Astrocyte (in vitro differentiated cells and primary cell): ENCODE measurements around the gene DENND11. TPM values are rescaled to one million over a fixed set of nuclear protein-coding genes. Genes with fewer than 3 reads are reported as not detected.

ENCODE experiments used
- DNase-seq: peaks from one replicate; pipeline ENCODE4 v3.0.0-alpha.2; 2010; ENCODE audit warnings: low read depth
- FAIRE-seq: peaks from 2 replicates; lab custom pipeline; 2011; peaks lifted over from hg19 to GRCh38; lab: Jason Lieb, UNC
- H2AFZ ChIP-seq: 2 replicates; pipeline ENCODE4 v1.6.0; 2012; ENCODE audit warnings: low read depth, low read length, inconsistent platforms
- H3K27ac ChIP-seq: 2 replicates; pipeline ENCODE4 v1.5.1; 2011; ENCODE audit warnings: low read depth, low read length, inconsistent platforms
- H3K27me3 ChIP-seq: 2 replicates; pipeline ENCODE4 v1.6.0; 2011; ENCODE audit warnings: low read length, inconsistent platforms; ENCODE audit not compliant: insufficient read depth
- H3K36me3 ChIP-seq: 2 replicates; pipeline ENCODE4 v1.5.1; 2011; ENCODE audit warnings: low read length, inconsistent platforms; ENCODE audit not compliant: insufficient read depth
- H3K4me1 ChIP-seq: 2 replicates; pipeline ENCODE4 v1.5.1; 2011; ENCODE audit warnings: low read length, inconsistent platforms; ENCODE audit not compliant: insufficient read depth
- H3K4me2 ChIP-seq: 2 replicates; pipeline ENCODE4 v1.6.0; 2012; ENCODE audit warnings: low read length, inconsistent platforms
- H3K4me3 ChIP-seq: 2 replicates; pipeline ENCODE4 v1.5.1; 2011; ENCODE audit warnings: low read depth, mild to moderate bottlenecking, low read length, inconsistent platforms; ENCODE audit not compliant: insufficient read depth
- H3K79me2 ChIP-seq: 2 replicates; pipeline ENCODE4 v1.6.0; 2012; ENCODE audit warnings: mild to moderate bottlenecking, low read length, inconsistent platforms; ENCODE audit not compliant: insufficient read depth
- H3K9ac ChIP-seq: 2 replicates; pipeline ENCODE4 v1.6.0; 2012; ENCODE audit warnings: mild to moderate bottlenecking, low read length, inconsistent platforms
- H3K9me3 ChIP-seq: 2 replicates; pipeline ENCODE4 v1.5.1; 2012; ENCODE audit warnings: low read depth, mild to moderate bottlenecking, low read length, inconsistent platforms; ENCODE audit not compliant: insufficient read depth
- H4K20me1 ChIP-seq: 2 replicates; pipeline ENCODE4 v1.6.0; 2012; ENCODE audit warnings: low read length, inconsistent platforms; ENCODE audit not compliant: insufficient read depth
- H3K27ac Mint-ChIP-seq: one replicate; pipeline ENCODE4 v1.8.0; 2021; ENCODE audit warnings: mild to moderate bottlenecking, mixed read lengths; ENCODE audit not compliant: unreplicated experiment
- H3K27me3 Mint-ChIP-seq: one replicate; pipeline ENCODE4 v1.8.0; 2021; ENCODE audit warnings: low read depth, mixed read lengths; ENCODE audit not compliant: unreplicated experiment
- H3K36me3 Mint-ChIP-seq: one replicate; pipeline ENCODE4 v1.8.0; 2021; ENCODE audit warnings: low read depth, mixed read lengths; ENCODE audit not compliant: unreplicated experiment
- H3K4me1 Mint-ChIP-seq: one replicate; pipeline ENCODE4 v1.8.0; 2021; ENCODE audit warnings: low read depth, mixed read lengths; ENCODE audit not compliant: unreplicated experiment
- H3K4me3 Mint-ChIP-seq: one replicate; pipeline ENCODE4 v1.8.0; 2021; ENCODE audit warnings: mild to moderate bottlenecking, moderate library complexity, mixed read lengths; ENCODE audit not compliant: unreplicated experiment
- H3K9me3 Mint-ChIP-seq: one replicate; pipeline ENCODE4 v1.8.0; 2021; ENCODE audit warnings: mild to moderate bottlenecking, mixed read lengths; ENCODE audit not compliant: unreplicated experiment
- EZH2 ChIP-seq: IDR thresholded peaks from 2 replicates; pipeline ENCODE4 v1.6.1; 2012; ENCODE audit warnings: mild to moderate bottlenecking, low read length, inconsistent platforms; ENCODE audit not compliant: insufficient read depth
- total RNA-seq: library from RNA; stranded (reverse); gene quantifications from 2 replicates; pipeline ENCODE4 v1.2.1, GENCODE V29; 2021
- TF ChIP-seq, protein P1 (sequence below): IDR thresholded peaks from 2 replicates; pipeline ENCODE4 v1.5.1; 2011; ENCODE audit warnings: low read depth, mild to moderate bottlenecking, inconsistent platforms, low read length, moderate library complexity; ENCODE audit not compliant: insufficient read depth

The DENND11 gene
- total RNA-seq, 1 donor from 2014 or later, result 10.5 TPM

DNA sequence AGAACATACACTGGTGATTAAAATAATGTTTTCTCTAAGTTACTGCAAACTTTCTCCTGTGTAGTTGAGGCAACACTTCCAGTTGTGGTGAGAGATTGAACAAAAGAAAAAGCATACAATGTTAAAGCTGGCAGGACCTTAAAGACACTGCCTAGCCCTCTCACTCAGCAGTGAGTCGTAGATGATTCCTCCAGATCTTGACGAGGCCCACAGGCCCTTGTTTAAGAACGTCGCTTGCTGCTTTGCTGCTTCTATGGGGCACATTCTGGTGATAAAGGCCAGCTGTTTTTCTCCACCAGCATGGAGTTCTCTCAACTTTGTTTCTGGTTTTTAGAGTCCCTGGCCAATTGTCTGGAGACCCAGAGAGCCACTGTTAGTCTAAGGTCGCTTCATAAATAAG, 2.8 kb upstream of the DENND11 start:
- H3K27me3 Mint-ChIP-seq, result peaks cover 17% of the 10 kb centered on the region
- TF ChIP-seq, protein P1, sequence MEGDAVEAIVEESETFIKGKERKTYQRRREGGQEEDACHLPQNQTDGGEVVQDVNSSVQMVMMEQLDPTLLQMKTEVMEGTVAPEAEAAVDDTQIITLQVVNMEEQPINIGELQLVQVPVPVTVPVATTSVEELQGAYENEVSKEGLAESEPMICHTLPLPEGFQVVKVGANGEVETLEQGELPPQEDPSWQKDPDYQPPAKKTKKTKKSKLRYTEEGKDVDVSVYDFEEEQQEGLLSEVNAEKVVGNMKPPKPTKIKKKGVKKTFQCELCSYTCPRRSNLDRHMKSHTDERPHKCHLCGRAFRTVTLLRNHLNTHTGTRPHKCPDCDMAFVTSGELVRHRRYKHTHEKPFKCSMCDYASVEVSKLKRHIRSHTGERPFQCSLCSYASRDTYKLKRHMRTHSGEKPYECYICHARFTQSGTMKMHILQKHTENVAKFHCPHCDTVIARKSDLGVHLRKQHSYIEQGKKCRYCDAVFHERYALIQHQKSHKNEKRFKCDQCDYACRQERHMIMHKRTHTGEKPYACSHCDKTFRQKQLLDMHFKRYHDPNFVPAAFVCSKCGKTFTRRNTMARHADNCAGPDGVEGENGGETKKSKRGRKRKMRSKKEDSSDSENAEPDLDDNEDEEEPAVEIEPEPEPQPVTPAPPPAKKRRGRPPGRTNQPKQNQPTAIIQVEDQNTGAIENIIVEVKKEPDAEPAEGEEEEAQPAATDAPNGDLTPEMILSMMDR, result no peak
- TF ChIP-seq EZH2, result no peak
- Histone ChIP-seq H3K4me2 (no peak overlapping the region), H3K27me3 (no peaks in the 10 kb centered on the region), H3K9ac (no peak overlapping the region), H4K20me1 (peaks cover 6% of the 10 kb centered on the region), H2AFZ (no peak overlapping the region), H3K27ac (no peak overlapping the region), H3K9me3 (no peaks in the 10 kb centered on the region), H3K79me2 (peaks cover 4% of the 10 kb centered on the region), H3K36me3 (no peaks in the 10 kb centered on the region), H3K4me3 (no peak overlapping the region), H3K4me1 (peaks cover 13% of the 10 kb centered on the region)
- peaks cover 17% of the 10 kb centered on the region for H3K4me1 Mint-ChIP-seq
- H3K36me3 Mint-ChIP-seq, result no peaks in the 10 kb centered on the region
- DNase-seq (no peak), FAIRE-seq (no peak)
- no peak overlapping the region for H3K27ac Mint-ChIP-seq
- H3K9me3 Mint-ChIP-seq, result peaks cover 3% of the 10 kb centered on the region
- no peak overlapping the region for H3K4me3 Mint-ChIP-seq

DNA sequence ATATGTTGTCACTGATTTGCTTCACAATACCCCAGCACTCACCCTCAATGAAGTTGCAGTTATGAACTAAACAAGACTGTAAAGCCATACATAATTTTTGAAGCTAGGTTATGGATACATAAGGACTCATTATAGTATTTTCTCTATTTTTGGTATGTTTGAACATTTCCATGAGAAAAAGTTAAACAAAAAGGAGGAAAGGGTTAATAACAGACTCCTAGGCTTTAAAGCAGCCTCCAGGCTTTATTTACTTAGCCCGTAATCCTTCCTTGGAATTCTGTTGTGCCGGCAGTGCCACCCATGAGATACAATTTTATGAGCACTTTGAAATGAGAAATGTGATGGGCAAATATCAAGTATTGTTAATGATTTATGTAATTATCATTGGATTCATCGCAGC, 2.1 kb upstream of the DENND11 start:
- Mint-ChIP-seq H3K36me3 (no peaks in the 10 kb centered on the region), H3K4me3 (no peak overlapping the region), H3K4me1 (peaks cover 21% of the 10 kb centered on the region), H3K27ac (no peak overlapping the region), H3K27me3 (peaks cover 17% of the 10 kb centered on the region), H3K9me3 (peaks cover 3% of the 10 kb centered on the region)
- no peak overlapping the region for H2AFZ ChIP-seq
- FAIRE-seq, result no peak
- peaks cover 6% of the 10 kb centered on the region for H4K20me1 ChIP-seq
- no peak overlapping the region for H3K9ac ChIP-seq
- no peaks in the 10 kb centered on the region for H3K36me3 ChIP-seq
- no peak overlapping the region for H3K27ac ChIP-seq
- H3K27me3 ChIP-seq, result no peaks in the 10 kb centered on the region
- H3K4me3 ChIP-seq, result no peak overlapping the region
- TF ChIP-seq, protein P1, result no peak
- no peak for TF ChIP-seq EZH2
- H3K4me2 ChIP-seq, result no peak overlapping the region
- H3K79me2 ChIP-seq, result peaks cover 10% of the 10 kb centered on the region
- H3K9me3 ChIP-seq, result no peaks in the 10 kb centered on the region
- DNase-seq, result no peak
- H3K4me1 ChIP-seq, result peaks cover 13% of the 10 kb centered on the region

DNA sequence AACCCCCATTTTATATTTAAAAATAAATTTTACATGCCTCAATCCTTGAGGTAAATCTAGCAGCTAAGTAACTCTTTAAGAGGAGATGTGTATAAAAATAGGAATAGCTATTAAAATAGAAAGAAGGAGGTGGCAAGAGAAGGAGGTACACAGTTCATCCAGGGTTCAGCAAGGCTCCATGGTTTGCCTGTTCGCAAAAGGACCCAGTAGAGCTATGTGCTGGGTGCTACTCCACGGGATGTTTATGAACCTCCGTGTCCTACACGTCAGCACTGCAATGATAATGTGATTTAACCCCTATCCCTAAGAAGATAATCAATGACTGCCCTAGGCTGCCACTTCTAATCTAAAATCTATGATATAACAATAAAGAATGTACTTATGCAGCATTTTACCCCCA, 926 bp upstream of the DENND11 start:
- no peak overlapping the region for H3K27ac ChIP-seq
- H3K27me3 ChIP-seq, result no peaks in the 10 kb centered on the region
- TF ChIP-seq EZH2, result no peak
- TF ChIP-seq, protein P1, result no peak
- H2AFZ ChIP-seq, result no peak overlapping the region
- H4K20me1 ChIP-seq, result peaks cover 15% of the 10 kb centered on the region
- Mint-ChIP-seq H3K4me1 (peaks cover 29% of the 10 kb centered on the region), H3K27me3 (peaks cover 12% of the 10 kb centered on the region), H3K27ac (no peak overlapping the region), H3K36me3 (no peaks in the 10 kb centered on the region), H3K4me3 (peak overlapping the region; percentile 84), H3K9me3 (peaks cover 3% of the 10 kb centered on the region)
- H3K79me2 ChIP-seq, result peaks cover 11% of the 10 kb centered on the region
- H3K4me3 ChIP-seq, result no peak overlapping the region
- H3K9me3 ChIP-seq, result no peaks in the 10 kb centered on the region
- peaks cover 14% of the 10 kb centered on the region for H3K4me1 ChIP-seq
- DNase-seq, result no peak
- H3K9ac ChIP-seq, result no peak overlapping the region
- no peak overlapping the region for H3K4me2 ChIP-seq
- H3K36me3 ChIP-seq, result no peaks in the 10 kb centered on the region
- no peak for FAIRE-seq
